Psoas muscle (tissue), 8 donors: Measurements from ENCODE around the gene MARCHF4. TPM values are rescaled to one million over a fixed set of nuclear protein-coding genes. Genes with fewer than 3 reads are reported as not detected.

Experiments
- ATAC-seq, 4 donors: fragments of 200-7000 bp; cut with Tn5 transposase; one replicate each; pipeline ENCODE4 v1.9.1; 2020; ENCODE audit warnings: moderate library complexity in 3 of 4, mild to moderate bottlenecking in 2 of 4
- DNase-seq, 2 donors: peaks; one replicate each; pipeline ENCODE4 v3.0.0-alpha.2; 2020
- H3K27ac ChIP-seq: fragments of 200-600 bp; one replicate; pipeline ENCODE4 v1.8.0; 2022
- H3K27me3 ChIP-seq, 3 donors: fragments of 200-600 bp in 1 of 3; one replicate each; pipeline versions ENCODE4 v1.6.1 to v1.8.0; 2013 to 2022; ENCODE audit warnings: low read length in 2 of 3, mild to moderate bottlenecking in 2 of 3, moderate library complexity in 1 of 3; ENCODE audit not compliant: insufficient read depth in 3 of 3
- H3K36me3 ChIP-seq, 2 donors: fragments of 200-600 bp in 1 of 2; one replicate each; pipeline versions ENCODE4 v1.6.1 to v1.8.0; 2013 to 2022; ENCODE audit warnings: low read depth in 1 of 2, mild to moderate bottlenecking in 1 of 2, moderate library complexity in 1 of 2; ENCODE audit not compliant: insufficient read depth in 1 of 2
- H3K4me1 ChIP-seq: fragments of 200-600 bp; one replicate; pipeline ENCODE4 v1.8.0; 2022
- H3K4me3 ChIP-seq: fragments of 200-600 bp; one replicate; pipeline ENCODE4 v1.8.0; 2022; ENCODE audit warnings: mild to moderate bottlenecking
- H3K9me3 ChIP-seq: fragments of 200-600 bp; one replicate; pipeline ENCODE4 v1.8.0; 2022
- WGBS, 3 donors: extraction: QIAGEN DNeasy Blood & Tissue Kit; methylation state at CpG; one replicate each; pipeline versions ENCODE4 v1.1.6 to v1.1.7; 2013; 5-methylcytosine and 5-hydroxymethylcytosine counted together
- intact Hi-C, 2 donors: fragments of 100-400 bp; cut with DNase I; formaldehyde crosslinking; loops; one replicate each; pipeline versions ENCODE4 v1.11.0 to v1.14.2; 2022
- polyA plus RNA-seq, 3 donors: library from polyadenylated mRNA; stranded (reverse); fragments of 200-250 nt; gene quantifications; one replicate each; pipeline ENCODE4 v1.2.3, GENCODE V29; 2013
- total RNA-seq, 4 donors: library from RNA; stranded (reverse); fragmentation: NEBNext Ultra II Directional in 2 of 4; extraction: Animal tissue kit (Norgen Biotek cat#: 25700) in 2 of 4; gene quantifications; one replicate each; pipeline versions ENCODE4 v1.2.1 to v1.2.4, GENCODE V29; 2021 to 2023
- TF ChIP-seq, protein P1 (sequence below): fragments of 200-600 bp; IDR thresholded peaks from one replicate; pipeline ENCODE4 v1.8.0; 2022; ENCODE audit warnings: antibody characterized with exemption
- donor health status: healthy with polysubstance abuse.
- donor health status: DM: no; HTN: no; CAD: no; lungs with moderate emphysema.
- donor health status: Bipolar disorder and iron deficiency.
- donor health status: healthy.
- donor health status: DM: yes; HTN: yes; CAD: no.
- donor health status: DM: no; HTN: no; CAD: no.
- donor health status: DM: no; HTN: no; CAD: no.
- donor health status: DM: yes; HTN: yes; CAD: no.

MARCHF4 gene
- total and polyA plus RNA-seq, 7 donors = 0.01 to 0.04 TPM; not detected in 5

GRCh38 chr2:216369821-216370220 is 2.5 kb downstream of the MARCHF4 start:
- TF ChIP-seq, protein P1, sequence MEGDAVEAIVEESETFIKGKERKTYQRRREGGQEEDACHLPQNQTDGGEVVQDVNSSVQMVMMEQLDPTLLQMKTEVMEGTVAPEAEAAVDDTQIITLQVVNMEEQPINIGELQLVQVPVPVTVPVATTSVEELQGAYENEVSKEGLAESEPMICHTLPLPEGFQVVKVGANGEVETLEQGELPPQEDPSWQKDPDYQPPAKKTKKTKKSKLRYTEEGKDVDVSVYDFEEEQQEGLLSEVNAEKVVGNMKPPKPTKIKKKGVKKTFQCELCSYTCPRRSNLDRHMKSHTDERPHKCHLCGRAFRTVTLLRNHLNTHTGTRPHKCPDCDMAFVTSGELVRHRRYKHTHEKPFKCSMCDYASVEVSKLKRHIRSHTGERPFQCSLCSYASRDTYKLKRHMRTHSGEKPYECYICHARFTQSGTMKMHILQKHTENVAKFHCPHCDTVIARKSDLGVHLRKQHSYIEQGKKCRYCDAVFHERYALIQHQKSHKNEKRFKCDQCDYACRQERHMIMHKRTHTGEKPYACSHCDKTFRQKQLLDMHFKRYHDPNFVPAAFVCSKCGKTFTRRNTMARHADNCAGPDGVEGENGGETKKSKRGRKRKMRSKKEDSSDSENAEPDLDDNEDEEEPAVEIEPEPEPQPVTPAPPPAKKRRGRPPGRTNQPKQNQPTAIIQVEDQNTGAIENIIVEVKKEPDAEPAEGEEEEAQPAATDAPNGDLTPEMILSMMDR = no peak
- H3K4me3 ChIP-seq = no peak overlapping the region
- no peaks in the 10 kb centered on the region for H3K4me1 ChIP-seq
- intact Hi-C loops = no loop called here
- peaks cover 6 to 69% (median 26%) of the 10 kb centered on the region in 3 donors for H3K27me3 ChIP-seq
- ATAC-seq = no peak
- H3K36me3 ChIP-seq = no peaks in the 10 kb centered on the region
- H3K9me3 ChIP-seq = no peaks in the 10 kb centered on the region
- no peak for DNase-seq
- no peak overlapping the region for H3K27ac ChIP-seq
- 73 to 81% (median 77%) methylated on average over 17 to 18 of the region's 18 CpGs for WGBS, 3 donors

DNA sequence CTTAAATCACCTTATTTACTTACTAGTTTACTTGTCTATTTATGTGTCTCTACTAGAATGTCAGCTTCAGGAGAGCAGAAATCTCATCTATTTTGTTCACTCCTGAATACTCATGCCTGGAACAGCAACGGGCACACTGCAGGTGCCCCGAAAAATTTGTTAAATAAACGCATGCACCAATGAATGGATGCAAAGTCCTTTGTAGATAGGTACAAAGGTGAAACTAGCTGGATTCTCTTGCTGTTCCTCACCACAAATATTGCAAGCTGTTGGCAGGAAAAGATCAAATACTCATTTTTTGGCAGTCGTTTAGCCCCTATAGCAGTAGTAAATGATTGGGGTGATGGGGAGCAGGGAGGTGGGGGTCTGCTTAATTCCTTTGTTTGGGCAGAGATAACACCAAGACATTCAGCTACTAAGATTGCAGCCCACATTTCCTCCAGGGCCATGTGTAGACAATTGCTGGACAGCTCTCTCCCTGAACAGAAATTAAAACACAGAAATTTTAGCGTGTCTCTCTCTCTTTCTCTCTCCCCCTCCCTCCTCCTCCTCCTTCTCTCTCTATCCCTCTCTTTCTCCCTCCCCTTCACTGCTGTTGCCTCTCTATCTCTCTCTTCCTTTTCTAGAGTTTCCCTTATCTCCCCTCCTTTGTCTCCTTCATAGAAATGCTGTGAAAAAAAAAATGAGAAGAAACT is 5.4 kb downstream of the MARCHF4 start:
- Histone ChIP-seq H3K9me3 (no peaks in the 10 kb centered on the region), H3K4me3 (no peak overlapping the region), H3K27me3 (peaks cover 6 to 56% (median 20%) of the 10 kb centered on the region in 3 donors), H3K4me1 (no peaks in the 10 kb centered on the region), H3K27ac (no peak overlapping the region), H3K36me3 (no peaks in the 10 kb centered on the region)
- DNase-seq = no peak
- intact Hi-C loops = no loop called here
- 53 to 58% (median 58%) methylated on average over 5 of the region's 5 CpGs for WGBS, 3 donors
- ATAC-seq = no peak
- TF ChIP-seq, protein P1 = no peak

GRCh38 chr2:216365518-216365917 is 6.8 kb downstream of the MARCHF4 start:
- TF ChIP-seq, protein P1 = no peak
- intact Hi-C loops = no loop called here
- peaks cover 8 to 42% (median 11%) of the 10 kb centered on the region in 3 donors for H3K27me3 ChIP-seq
- H3K4me1 ChIP-seq = no peaks in the 10 kb centered on the region
- DNase-seq (no peak), ATAC-seq (no peak)
- no peak overlapping the region for H3K27ac ChIP-seq
- 93 to 96% (median 95%) methylated on average over 2 of the region's 2 CpGs for WGBS, 3 donors
- H3K4me3 ChIP-seq = no peak overlapping the region
- H3K36me3 ChIP-seq = no peaks in the 10 kb centered on the region
- H3K9me3 ChIP-seq = no peaks in the 10 kb centered on the region

DNA sequence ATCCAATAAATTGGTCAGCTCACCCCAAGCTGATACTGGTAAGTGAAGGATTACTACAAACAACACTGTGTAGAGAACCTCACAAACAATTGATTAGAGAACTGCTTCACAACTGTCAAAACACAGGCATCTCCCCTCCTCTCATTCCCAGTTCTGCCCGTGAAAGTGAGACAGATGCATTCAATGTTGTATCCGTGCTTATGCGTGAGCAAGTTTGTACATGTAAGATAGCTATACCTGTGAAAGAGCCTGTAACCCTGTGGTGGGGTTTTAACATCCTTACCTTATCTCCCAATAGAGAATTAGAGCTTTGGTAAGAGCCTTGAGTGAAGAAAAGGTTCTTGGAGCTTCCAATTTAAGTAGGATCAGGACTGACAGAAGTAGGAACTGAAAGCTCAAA is 9.1 kb downstream of the MARCHF4 start:
- Histone ChIP-seq H3K4me1 (no peaks in the 10 kb centered on the region), H3K4me3 (no peak overlapping the region), H3K9me3 (no peaks in the 10 kb centered on the region), H3K27ac (no peak overlapping the region), H3K27me3 (peaks cover 0 to 22% (median 8%) of the 10 kb centered on the region in 3 donors), H3K36me3 (no peaks in the 10 kb centered on the region)
- WGBS, 3 donors = 54 to 65% (median 56%) methylated on average over 3 of the region's 3 CpGs
- intact Hi-C loops = no loop called here
- TF ChIP-seq, protein P1 = no peak
- ATAC-seq = no peak
- no peak for DNase-seq

DNA sequence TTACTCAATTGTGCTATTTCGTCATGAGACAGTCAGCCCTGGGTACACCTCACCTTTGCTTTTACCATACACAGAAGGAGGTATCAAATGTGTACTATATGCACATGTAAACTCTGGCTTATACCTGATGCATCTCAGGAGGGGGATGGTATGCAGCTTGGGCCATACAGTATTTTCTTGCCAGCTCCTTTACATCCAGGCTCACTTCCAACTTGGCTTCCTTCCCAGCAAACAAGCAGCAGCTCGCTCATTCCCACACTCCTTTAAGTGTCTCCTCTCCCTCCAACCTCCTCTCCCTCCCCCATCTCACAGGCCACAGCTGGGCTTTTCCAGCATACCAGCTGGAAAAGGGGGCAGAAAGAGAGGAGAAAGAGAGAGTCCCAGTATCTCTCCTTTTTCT is 9.6 kb downstream of the MARCHF4 start:
- WGBS, 3 donors = 37 to 47% (median 41%) methylated on average over 2 of the region's 2 CpGs
- no peak for DNase-seq
- intact Hi-C loops = no loop called here
- TF ChIP-seq, protein P1 = no peak
- Histone ChIP-seq H3K36me3 (no peaks in the 10 kb centered on the region), H3K27me3 (peaks cover 0 to 18% (median 8%) of the 10 kb centered on the region in 3 donors), H3K4me1 (no peaks in the 10 kb centered on the region), H3K4me3 (no peak overlapping the region), H3K9me3 (no peaks in the 10 kb centered on the region), H3K27ac (no peak overlapping the region)
- ATAC-seq = no peak
